ENCODE measurements around the gene COX7A2.

COX7A2 gene

GRCh38 chr6:75199889-75200288 is 43.7 kb downstream of the COX7A2 start:
- DNase-seq (ENCODE audit: low read depth), result no peak

- no peak for DNase-seq (ENCODE audit: low read depth)
Observed at GRCh38 chr6:75196081-75196687, 47.4 kb downstream of the COX7A2 start.

- DNase-seq (ENCODE audit: low read depth), result no peak
Observed at GRCh38 chr6:75188221-75188925, 55.2 kb downstream of the COX7A2 start.

Measured in stimulated activated CD8-positive, alpha-beta memory T cell treated with anti-CD3 and anti-CD28 coated beads, Interleukin-15, amount 100 ng/mL, for 24 hours (primary cell).